Stomach smooth muscle (tissue), 2 donors: ENCODE measurements around the gene CDIP1.

Experiments
- H3K27ac ChIP-seq: one replicate; pipeline ENCODE4 v1.7.0; 2013; ENCODE audit warnings: mild to moderate bottlenecking, low read length, inconsistent platforms
- H3K27me3 ChIP-seq, 2 donors: one replicate each; pipeline ENCODE4 v1.7.0; 2013; ENCODE audit warnings: low read length in 2 of 2; ENCODE audit not compliant: insufficient read depth in 2 of 2, control insufficient read depth in 1 of 2
- H3K36me3 ChIP-seq, 2 donors: one replicate each; pipeline ENCODE4 v1.7.0; 2013; ENCODE audit warnings: low read length in 2 of 2; ENCODE audit not compliant: control insufficient read depth in 2 of 2, insufficient read depth in 2 of 2
- H3K4me1 ChIP-seq: one replicate; pipeline ENCODE4 v1.7.0; 2013; ENCODE audit warnings: low read length; ENCODE audit not compliant: control insufficient read depth, insufficient read depth
- H3K4me3 ChIP-seq, 2 donors: one replicate each; pipeline ENCODE4 v1.7.0; 2013; ENCODE audit warnings: low read length in 2 of 2
- H3K9ac ChIP-seq, 2 donors: one replicate each; pipeline ENCODE4 v1.7.0; 2013; ENCODE audit warnings: low read length in 2 of 2, mild to moderate bottlenecking in 1 of 2
- H3K9me3 ChIP-seq, 2 donors: one replicate each; pipeline ENCODE4 v1.7.0; 2013; ENCODE audit warnings: low read length in 2 of 2; ENCODE audit not compliant: control insufficient read depth in 2 of 2
- donor health status: healthy.
- donor health status: Pancreatic carcinoma.

Gene CDIP1

GRCh38 chr16:4513881-4514280, 24.7 kb downstream of the CDIP1 start:
- H3K4me1 ChIP-seq = peaks cover 33% of the 10 kb centered on the region
- no peaks in the 10 kb centered on the region for H3K27me3 ChIP-seq
- peaks cover 18 to 25% of the 10 kb centered on the region in 2 donors for H3K36me3 ChIP-seq
- no peak overlapping the region for H3K4me3 ChIP-seq
- H3K9me3 ChIP-seq = no peaks in the 10 kb centered on the region
- peak overlapping the region; percentile 41 for H3K27ac ChIP-seq
- H3K9ac ChIP-seq = no peak overlapping the region

- Histone ChIP-seq H3K9me3 (no peaks in the 10 kb centered on the region), H3K27me3 (no peaks in the 10 kb centered on the region), H3K9ac (no peak overlapping the region), H3K36me3 (peaks cover 19 to 30% of the 10 kb centered on the region in 2 donors), H3K4me3 (no peak overlapping the region), H3K27ac (peak overlapping the region; percentile 41), H3K4me1 (peaks cover 33% of the 10 kb centered on the region)
Measured at GRCh38 chr16:4513086-4513860, 25.3 kb downstream of the CDIP1 start.

- H3K36me3 ChIP-seq = peaks cover 27 to 38% of the 10 kb centered on the region in 2 donors
- no peak overlapping the region for H3K4me3 ChIP-seq
- no peak overlapping the region for H3K27ac ChIP-seq
- H3K4me1 ChIP-seq = peaks cover 33% of the 10 kb centered on the region
- no peaks in the 10 kb centered on the region for H3K27me3 ChIP-seq
- no peak overlapping the region for H3K9ac ChIP-seq
- no peaks in the 10 kb centered on the region for H3K9me3 ChIP-seq
Measured at GRCh38 chr16:4512473-4512872, 26.1 kb downstream of the CDIP1 start.

- no peak overlapping the region for H3K4me3 ChIP-seq
- H3K4me1 ChIP-seq = peaks cover 36% of the 10 kb centered on the region
- H3K9me3 ChIP-seq = no peaks in the 10 kb centered on the region
- H3K27ac ChIP-seq = peak overlapping the region; percentile 83
- no peaks in the 10 kb centered on the region for H3K27me3 ChIP-seq
- peak overlapping the region in 1 of 2 donors; percentile 51 for H3K9ac ChIP-seq
- peaks cover 29 to 40% of the 10 kb centered on the region in 2 donors for H3K36me3 ChIP-seq
Measured at GRCh38 chr16:4511441-4512082, 27.0 kb downstream of the CDIP1 start.

GRCh38 chr16:4510747-4511426, 27.7 kb downstream of the CDIP1 start:
- peak overlapping the region in 1 of 2 donors; percentile 51 for H3K9ac ChIP-seq
- no peaks in the 10 kb centered on the region for H3K27me3 ChIP-seq
- peak overlapping the region; percentile 83 for H3K27ac ChIP-seq
- no peaks in the 10 kb centered on the region for H3K9me3 ChIP-seq
- peaks cover 29 to 42% of the 10 kb centered on the region in 2 donors for H3K36me3 ChIP-seq
- no peak overlapping the region for H3K4me3 ChIP-seq
- H3K4me1 ChIP-seq = peaks cover 39% of the 10 kb centered on the region

- Histone ChIP-seq H3K36me3 (peaks cover 29 to 45% of the 10 kb centered on the region in 2 donors), H3K4me3 (no peak overlapping the region), H3K27ac (no peak overlapping the region), H3K9ac (no peak overlapping the region), H3K27me3 (no peaks in the 10 kb centered on the region), H3K9me3 (no peaks in the 10 kb centered on the region), H3K4me1 (peaks cover 35% of the 10 kb centered on the region)
Measured at GRCh38 chr16:4510131-4510530, 28.4 kb downstream of the CDIP1 start.

GRCh38 chr16:4509420-4509819, 29.2 kb downstream of the CDIP1 start:
- Histone ChIP-seq H3K27me3 (no peaks in the 10 kb centered on the region), H3K4me3 (no peak overlapping the region), H3K9me3 (no peaks in the 10 kb centered on the region), H3K36me3 (peaks cover 29 to 45% of the 10 kb centered on the region in 2 donors), H3K27ac (no peak overlapping the region), H3K4me1 (peaks cover 31% of the 10 kb centered on the region), H3K9ac (no peak overlapping the region)

GRCh38 chr16:4508806-4509205, 29.8 kb downstream of the CDIP1 start:
- H3K9me3 ChIP-seq = no peaks in the 10 kb centered on the region
- no peak overlapping the region for H3K9ac ChIP-seq
- H3K27ac ChIP-seq = no peak overlapping the region
- no peaks in the 10 kb centered on the region for H3K27me3 ChIP-seq
- peaks cover 26% of the 10 kb centered on the region for H3K4me1 ChIP-seq
- no peak overlapping the region for H3K4me3 ChIP-seq
- H3K36me3 ChIP-seq = peaks cover 29 to 45% of the 10 kb centered on the region in 2 donors

GRCh38 chr16:4507588-4508345, 30.8 kb downstream of the CDIP1 start:
- H3K4me3 ChIP-seq = no peak overlapping the region
- no peaks in the 10 kb centered on the region for H3K27me3 ChIP-seq
- H3K27ac ChIP-seq = no peak overlapping the region
- peaks cover 25 to 45% of the 10 kb centered on the region in 2 donors for H3K36me3 ChIP-seq
- H3K4me1 ChIP-seq = peaks cover 21% of the 10 kb centered on the region
- H3K9me3 ChIP-seq = no peaks in the 10 kb centered on the region
- no peak overlapping the region for H3K9ac ChIP-seq

- H3K9me3 ChIP-seq = no peaks in the 10 kb centered on the region
- no peak overlapping the region for H3K4me3 ChIP-seq
- peaks cover 15 to 38% of the 10 kb centered on the region in 2 donors for H3K36me3 ChIP-seq
- H3K27ac ChIP-seq = peak overlapping the region; percentile 49
- H3K9ac ChIP-seq = peak overlapping the region; percentile 16 to 36
- H3K27me3 ChIP-seq = no peaks in the 10 kb centered on the region
- peaks cover 18% of the 10 kb centered on the region for H3K4me1 ChIP-seq
Measured at GRCh38 chr16:4506450-4506849, 32.1 kb downstream of the CDIP1 start.
